Activated CD4-positive, alpha-beta T cell treated with anti-CD3 and anti-CD28 coated beads, Interleukin-2, amount 10 ng/mL, durations not matched to agents 7 days and 5 days (primary cell): Measurements from ENCODE around the gene BAIAP2L1. TPM values are rescaled to one million over a fixed set of nuclear protein-coding genes. Genes with fewer than 3 reads are reported as not detected.

Experiments
- total RNA-seq, 2 experiments: library from RNA; stranded (reverse); gene quantifications; one replicate each; pipeline ENCODE4 v1.2.3, GENCODE V29; 2021

BAIAP2L1 gene
- total RNA-seq, 2 experiments from 2014 or later: 0.40 to 0.42 TPM

Other genes starting within 250 kb of the BAIAP2L1 start
- gene BHLHA15, start 189.7 kb downstream of the BAIAP2L1 start, total RNA-seq: not detected
- gene TECPR1, start 148.9 kb downstream of the BAIAP2L1 start, total RNA-seq: 10 to 100 TPM; 82.5 to 99.2 TPM
- 10 to 100 TPM; 42.0 to 48.3 TPM for gene BRI3, start 119.4 kb downstream of the BAIAP2L1 start, total RNA-seq
- not detected for gene NPTX2, start 216.2 kb upstream of the BAIAP2L1 start, total RNA-seq